ENCODE measurements around the gene NHSL2.

GRCh38 chrX:71928856-71929255, 18.2 kb downstream of the NHSL2 start:
- no peak for TF ChIP-seq POLR2A (IDR thresholded peaks at IDR 0.05)
- TF ChIP-seq, protein P1, sequence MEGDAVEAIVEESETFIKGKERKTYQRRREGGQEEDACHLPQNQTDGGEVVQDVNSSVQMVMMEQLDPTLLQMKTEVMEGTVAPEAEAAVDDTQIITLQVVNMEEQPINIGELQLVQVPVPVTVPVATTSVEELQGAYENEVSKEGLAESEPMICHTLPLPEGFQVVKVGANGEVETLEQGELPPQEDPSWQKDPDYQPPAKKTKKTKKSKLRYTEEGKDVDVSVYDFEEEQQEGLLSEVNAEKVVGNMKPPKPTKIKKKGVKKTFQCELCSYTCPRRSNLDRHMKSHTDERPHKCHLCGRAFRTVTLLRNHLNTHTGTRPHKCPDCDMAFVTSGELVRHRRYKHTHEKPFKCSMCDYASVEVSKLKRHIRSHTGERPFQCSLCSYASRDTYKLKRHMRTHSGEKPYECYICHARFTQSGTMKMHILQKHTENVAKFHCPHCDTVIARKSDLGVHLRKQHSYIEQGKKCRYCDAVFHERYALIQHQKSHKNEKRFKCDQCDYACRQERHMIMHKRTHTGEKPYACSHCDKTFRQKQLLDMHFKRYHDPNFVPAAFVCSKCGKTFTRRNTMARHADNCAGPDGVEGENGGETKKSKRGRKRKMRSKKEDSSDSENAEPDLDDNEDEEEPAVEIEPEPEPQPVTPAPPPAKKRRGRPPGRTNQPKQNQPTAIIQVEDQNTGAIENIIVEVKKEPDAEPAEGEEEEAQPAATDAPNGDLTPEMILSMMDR (IDR thresholded peaks at IDR 0.05) = no peak
